ENCODE measurements around the gene KIF6.

The KIF6 gene

DNA sequence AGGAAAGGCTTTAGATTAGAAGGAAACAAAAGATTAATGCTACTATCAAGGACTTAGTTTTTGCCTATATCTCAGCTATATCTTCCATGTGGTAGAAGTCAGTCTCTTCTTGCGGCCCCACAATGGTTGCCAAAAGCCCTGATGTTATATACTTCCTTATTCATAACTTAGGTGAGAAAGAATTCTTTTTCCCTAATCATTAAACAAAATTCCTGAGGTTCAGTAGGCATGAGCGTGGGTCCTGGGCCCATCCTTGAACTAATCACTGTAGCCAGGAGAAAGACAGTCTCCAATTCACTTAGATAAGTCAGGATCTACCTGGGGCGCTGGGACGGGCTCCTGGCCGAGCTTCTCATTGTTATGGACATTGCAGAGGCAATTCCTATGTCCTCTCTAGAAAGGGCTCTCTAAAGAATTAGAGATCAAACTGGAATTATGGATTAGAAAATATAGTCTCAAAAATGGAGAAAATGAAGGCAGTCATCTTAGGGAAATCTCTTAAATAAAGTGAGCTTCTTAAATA lies 134.3 kb downstream of the KIF6 start:
- DNase-seq = no peak

DNA sequence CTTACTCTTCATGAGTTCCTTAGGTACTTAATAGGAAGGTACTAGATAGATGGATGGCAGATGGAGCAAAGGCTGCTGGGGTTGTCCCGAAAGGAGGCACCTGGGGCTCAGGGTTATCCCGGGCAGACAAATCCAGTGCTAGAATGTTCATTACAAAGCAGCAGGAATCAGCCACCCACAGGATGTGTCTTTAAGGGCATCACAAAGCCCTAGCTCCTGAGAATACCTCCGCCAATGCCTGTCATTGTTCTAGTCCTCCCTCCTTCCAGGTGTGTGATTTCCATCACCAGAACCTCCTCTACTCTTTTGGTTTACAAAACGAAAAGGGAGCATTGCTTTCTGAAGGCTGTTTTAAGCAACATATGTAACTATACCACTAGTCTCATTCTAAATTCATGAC lies 138.1 kb downstream of the KIF6 start:
- no peak for DNase-seq

DNA sequence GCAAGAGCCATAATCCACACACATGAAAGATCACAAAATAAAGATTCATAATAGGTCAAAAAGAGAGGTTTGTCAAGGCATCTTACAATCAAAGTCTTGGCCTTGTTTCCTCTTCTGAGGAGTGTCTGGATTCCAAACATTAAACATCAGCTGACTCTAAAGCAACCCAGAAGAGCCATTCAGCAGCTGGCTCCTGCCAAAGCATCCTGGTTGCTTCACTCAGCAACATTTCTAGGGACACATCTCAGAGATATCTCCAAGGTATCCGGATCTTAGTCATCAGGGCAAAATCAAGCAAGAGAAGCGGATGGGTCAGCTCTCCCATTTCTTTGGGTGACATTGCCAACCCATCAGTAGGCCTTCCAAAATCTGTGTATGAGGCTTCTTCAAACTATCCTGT lies 139.6 kb downstream of the KIF6 start:
- DNase-seq = no peak

DNA sequence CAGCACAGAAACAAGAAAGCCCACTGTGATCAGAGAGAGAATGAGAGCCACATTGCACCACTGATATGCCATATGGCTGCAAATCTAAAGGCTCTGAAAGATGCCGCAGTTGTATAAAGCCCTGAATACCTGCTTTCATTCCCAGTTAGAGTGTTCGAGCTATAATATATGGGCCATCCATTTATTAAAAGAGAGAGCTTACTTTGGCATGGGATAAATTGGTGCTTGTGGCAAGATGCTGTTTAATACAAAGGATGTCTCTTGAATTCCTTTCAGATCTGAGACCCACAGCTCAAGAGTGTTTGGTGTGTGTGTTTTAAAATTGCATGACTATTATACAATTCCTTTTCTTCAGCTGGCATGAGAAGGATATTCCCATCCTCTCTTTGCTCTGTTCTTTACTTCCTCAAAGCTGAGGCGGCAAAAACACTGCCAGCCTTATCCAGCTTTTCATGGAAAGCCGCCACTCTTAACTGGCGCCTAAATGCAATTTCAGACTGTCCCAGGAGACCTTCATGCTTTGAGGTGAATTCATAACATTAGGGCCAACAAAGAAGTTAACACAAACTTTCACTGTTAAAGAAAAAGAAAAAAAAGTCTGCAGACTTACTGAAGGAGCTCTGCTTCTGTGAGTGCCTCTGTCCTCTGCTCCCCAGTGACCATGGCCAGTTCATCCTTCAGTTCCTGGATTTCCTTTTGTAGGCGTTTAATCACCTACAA lies 147.6 kb downstream of the KIF6 start:
- DNase-seq = no peak

DNA sequence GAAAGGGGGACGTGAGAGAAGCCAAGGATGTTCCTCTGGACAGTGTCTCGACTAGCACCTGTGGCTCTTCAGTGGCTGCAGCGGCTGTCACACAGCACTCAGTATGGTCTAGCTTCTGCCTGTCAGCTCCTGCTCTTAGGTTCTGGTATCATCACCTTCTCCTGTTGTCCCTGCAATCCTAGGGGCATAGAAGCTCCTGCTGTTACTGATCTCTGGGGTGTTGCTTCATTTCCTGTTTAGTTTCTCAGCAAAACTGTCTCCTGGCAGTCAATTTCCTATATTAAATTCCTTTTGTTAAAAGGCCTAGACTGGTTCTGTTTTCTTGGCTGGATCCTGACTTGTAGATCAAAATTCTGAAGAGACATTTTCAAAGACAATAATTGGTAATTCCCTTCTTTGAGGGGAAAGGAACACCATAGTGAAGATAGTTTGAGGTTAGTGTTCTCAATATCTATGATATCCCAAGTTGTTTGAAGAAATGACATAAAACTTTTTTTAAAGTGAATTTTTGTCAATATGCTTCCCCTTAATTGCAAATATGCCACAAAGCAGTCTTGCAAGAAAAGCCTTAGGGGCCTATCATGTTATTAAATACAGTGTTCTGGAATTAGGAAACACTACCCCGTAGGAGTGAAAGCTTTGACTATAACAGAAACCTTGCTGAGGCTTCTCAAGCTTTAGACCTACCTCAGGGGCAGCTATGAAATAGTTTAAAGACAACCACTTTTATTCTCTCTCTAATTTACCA lies 148.5 kb downstream of the KIF6 start:
- no peak for DNase-seq

DNA sequence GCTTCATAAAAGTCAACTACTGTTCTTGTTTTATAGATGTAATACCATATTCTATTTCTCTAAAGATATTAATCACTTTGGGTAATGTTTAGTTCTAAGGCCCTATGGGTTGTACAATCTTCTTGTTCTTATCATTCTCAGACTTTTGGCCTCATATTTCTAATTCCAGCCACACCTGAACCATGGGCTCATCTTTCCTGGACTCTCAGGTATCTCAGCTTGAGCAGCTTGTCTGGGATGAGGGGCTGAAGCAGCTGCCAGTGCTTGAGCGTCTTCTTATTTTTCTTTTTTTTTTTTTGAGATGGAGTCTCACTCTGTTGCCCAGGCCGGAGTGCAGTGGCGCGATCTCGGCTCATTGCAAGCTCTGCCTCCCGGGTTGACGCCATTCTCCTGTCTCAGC lies 150.2 kb downstream of the KIF6 start:
- DNase-seq = no peak

DNA sequence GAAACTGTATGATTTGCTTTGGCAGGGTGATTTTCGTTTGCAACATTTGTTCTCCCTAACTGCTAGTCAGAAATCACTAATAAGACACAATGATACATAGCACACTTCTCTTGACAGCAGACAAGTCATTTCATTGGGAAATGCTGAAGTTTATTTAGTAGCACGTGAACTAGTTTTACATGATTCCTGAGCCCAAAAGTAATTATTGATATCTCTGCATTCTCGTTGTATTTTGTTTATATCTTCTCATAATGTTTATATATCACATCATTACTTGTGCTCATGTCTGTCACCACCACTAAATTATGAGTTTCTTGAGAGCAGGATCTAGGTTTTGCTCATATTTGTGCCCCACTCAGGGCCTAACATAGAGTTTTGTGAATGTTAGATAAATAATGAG lies 151.7 kb downstream of the KIF6 start:
- DNase-seq = no peak

DNA sequence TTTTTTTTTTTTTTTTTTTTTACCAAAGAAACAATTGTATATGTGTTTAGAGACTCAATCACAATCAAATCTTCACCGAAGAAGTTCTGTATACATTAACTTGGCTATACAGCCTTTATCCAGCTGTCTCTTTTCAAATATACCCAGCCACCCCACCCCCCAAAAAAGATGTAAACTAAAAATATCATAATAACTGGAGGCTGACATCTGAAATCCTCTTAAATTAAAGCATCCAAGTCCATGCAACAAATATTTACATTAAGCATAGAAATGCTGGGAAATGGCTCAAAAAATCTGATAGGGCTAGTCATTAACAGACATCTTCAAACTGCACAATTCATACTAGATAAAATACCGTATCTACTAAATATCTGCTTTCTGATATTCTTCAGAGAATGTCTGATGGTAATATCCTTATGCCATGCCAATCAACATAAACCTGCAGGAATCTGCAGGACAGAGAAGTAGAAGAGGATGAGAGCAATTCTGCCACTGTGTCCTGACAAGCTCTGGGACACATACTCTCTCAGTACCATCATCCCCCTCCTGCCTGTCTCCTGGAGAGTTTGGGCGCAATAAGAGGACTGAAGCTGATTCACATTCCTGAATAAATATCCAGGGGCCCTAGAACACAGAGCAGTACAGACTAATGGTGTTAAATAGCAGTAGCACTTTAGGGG lies 152.4 kb downstream of the KIF6 start:
- DNase-seq = no peak

DNA sequence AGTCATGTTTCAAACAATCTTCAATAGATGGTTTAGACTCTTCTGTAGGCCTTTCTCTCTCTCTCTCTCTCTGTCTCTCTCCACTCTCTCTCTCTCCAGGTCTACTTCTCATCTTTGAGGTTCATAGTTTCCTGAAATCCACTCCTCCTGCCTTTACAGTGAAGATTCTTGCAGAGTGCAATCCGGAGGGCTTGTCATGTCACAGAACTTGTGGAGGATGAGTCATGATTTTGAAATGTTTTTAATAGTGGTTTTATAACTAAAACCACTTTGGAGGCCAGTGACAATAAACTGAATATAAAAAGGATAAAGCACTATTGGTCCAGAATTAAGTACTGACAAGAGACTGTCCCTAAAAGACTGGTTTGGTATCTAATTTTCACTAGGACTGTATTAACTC lies 156.3 kb downstream of the KIF6 start:
- no peak for DNase-seq

DNA sequence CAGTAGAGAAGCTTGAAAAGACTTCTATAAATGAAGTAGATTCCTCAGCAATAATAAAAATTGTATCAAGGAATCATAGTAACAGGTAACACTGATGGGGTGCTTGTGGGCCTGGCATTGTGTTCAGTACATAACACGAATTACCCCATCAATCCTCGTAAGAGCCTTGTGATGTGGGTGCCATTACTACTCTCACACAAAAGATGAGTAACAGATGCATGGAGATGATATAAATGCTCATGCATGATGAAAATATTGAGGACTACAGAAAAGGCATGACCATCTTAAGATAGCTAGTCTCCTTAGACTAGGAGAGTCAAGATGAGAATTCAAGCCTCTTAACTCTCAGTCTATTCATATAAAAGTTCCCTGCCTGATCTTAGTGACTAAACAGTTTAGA lies 158.1 kb downstream of the KIF6 start:
- no peak for DNase-seq

DNA sequence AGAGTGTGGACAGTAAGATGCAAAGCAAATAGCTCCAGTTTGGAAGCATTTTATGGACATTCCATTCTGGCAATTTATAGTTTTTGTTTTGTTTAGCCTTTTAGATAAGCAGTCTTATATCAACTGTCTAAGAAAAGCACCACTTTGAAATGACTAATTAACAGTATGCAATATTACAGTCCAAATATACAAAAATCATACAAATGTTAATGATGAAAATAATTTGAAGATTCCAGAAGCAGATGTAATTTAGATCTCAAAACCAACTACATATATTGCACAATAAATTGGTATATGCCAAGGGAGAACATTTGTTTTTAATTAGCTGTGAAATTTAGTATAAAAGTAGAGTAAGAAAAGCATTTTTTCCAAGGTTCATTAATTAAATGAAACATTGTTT lies 158.8 kb downstream of the KIF6 start:
- no peak for DNase-seq

DNA sequence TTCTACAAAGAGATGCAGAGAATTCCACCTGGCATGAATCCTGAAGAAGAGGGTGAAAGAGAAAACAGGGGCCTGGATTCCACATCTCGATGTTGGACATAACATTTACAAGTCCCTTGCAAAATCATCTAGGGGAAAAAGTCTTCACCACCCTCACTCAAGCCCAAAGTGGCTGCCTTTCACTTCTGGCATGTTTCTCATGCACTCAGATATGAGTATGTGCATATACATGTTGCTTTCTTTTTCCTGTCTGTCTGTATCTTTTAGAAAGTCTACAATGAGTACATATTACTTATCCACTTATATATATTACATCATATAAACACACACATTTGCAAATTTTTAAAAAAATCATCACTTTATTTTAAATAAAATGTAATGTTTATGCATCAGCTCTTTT lies 159.3 kb downstream of the KIF6 start:
- DNase-seq = no peak

DNA sequence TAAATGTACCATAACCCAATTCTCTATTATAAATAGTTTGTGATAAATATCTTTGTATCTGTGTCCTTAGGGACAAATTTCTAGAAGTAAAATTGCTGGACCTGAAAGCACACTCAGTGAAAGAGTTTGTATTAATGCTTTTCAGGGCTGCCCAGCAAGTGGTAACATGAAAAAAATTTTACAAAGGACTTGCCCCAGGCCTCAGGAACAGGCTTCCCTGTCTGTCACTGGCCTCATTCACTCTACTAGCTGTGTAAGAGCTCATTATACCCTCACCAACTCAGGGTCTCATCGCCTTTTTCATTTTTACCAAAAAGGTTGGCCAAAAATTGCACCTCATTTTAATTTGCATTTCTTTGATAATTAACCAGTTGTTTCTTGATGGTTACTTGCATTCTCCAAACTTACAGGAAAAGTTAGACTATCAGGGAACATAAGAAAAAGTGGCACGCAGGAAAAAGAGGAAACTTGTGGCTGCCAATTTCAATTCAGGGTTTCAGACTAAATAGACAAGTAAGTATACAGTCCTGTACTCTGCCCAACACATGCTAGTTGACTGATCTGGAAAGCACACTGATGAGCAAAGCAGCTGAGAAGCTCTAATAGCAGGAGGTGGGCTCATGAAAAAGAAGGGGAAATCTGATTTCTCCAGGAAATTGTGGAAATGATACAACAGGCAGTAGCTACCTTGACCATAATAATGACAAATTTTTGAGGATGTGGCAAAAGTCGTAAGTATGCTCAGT lies 161.5 kb downstream of the KIF6 start:
- DNase-seq = no peak

DNA sequence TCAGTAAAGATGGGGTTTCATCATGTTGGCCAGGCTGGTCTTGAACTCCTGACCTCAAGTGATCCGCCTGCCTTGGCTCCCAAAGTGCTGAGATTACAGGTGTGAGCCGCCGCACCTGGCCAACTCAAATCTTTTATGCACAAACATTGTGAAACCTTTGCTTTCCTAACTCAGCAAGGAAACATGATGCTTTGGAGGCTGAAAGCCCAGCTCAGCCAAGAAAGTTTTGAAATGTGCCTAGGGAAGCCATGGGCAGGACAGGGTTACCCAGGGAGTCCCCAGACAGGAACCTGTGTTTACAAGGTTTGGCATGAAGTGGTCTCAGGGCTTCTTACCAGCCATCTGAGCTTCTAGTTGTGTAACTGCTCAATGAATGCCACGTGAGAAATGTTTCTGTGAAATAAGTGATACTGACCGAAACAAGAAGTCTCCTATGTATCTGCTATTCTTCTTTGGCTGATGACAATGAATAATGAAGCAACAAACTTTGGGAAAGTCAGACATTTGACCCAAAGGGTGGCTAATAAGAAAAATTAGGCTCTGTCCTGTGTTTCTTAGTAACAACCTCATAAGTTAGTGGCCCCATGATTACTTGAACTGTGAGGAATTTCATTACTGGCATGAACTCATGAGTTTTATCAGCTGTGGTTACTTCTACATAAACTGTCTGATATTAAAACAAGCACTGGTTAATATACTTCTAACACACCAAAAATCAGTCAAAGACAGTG lies 163.5 kb downstream of the KIF6 start:
- DNase-seq = no peak

DNA sequence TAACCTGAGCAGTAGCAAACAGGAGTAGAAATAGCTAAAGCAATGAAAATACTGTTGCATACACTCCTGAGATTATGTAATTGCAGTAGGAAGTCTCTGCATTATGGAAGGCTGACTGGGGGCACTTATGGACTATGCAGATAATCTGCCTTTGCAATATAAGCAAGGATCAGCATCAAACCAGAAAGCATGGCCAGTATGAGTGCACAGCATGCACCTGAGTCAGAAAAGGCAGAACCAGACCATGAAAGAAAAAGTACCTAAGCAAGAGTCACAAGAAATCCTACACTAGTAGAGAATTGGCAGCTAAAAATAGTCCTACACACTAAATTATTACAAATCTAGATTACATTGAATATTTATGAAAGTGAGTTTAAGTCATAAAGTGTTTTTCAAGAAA lies 164.3 kb downstream of the KIF6 start:
- no peak for DNase-seq

DNA sequence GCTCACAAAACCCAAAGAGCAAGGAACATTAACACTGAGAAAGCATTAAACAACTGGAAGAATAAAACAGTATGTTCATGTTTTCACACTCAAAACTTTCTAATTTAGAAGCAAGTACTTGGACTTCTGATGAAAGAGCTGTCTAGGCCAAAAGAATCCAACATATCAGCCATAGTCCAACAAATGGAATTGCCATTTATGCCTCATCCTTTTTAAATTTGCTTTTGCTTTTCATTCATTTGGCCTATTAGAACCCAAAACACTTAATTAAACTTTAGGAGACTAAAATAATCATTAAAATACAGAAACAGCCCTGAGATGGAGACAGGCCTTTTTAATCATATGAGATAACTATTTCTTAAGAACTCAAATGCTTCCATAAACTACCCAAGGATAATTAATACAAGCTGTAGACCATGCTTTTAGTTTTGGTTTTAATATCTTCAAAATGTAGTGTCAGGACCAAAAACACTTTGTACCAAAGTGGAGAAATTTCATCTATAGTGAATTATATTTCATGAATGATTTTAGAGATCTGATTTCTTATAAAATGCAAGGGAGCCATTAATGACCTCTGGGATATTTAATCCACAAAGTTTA lies 166.5 kb downstream of the KIF6 start:
- no peak for DNase-seq

DNA sequence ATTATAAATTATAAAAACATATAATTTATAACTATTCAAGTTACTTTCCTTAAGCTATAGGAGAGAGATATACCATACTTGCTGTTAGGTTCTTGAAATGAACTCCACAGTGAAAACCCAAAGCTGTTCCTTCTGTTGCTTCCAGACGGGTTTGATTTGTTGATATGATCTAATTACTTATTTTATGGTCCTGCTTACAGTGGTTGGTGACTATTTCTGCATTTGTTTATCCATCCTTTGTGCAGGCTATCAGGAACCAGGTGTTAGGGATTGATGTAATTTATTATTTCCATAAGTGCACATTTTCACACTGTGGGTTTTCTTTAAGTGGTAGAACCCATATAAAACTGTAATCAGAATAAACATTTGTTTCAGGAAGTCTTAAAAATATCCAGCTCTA lies 167.1 kb downstream of the KIF6 start:
- no peak for DNase-seq

DNA sequence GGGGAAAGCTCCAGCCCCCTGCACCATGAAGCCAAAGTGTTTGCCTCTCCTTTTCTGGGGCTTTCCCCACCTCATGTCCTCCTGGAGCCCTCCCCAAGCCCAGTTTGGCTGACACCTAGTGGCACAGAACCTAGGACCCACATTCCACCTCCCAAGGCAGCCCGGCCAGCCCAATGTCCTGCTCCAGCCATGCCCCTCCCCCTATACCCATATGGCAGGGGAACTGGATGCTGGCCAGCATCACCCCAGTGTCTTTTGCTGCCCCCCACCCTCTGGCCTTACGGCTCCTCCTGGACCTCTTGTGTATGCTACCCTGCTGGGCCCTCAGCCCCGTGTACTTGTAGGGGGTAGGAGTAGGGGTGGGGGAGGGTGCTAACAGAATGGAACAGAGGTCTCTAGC lies 170.1 kb downstream of the KIF6 start:
- DNase-seq = no peak

DNA sequence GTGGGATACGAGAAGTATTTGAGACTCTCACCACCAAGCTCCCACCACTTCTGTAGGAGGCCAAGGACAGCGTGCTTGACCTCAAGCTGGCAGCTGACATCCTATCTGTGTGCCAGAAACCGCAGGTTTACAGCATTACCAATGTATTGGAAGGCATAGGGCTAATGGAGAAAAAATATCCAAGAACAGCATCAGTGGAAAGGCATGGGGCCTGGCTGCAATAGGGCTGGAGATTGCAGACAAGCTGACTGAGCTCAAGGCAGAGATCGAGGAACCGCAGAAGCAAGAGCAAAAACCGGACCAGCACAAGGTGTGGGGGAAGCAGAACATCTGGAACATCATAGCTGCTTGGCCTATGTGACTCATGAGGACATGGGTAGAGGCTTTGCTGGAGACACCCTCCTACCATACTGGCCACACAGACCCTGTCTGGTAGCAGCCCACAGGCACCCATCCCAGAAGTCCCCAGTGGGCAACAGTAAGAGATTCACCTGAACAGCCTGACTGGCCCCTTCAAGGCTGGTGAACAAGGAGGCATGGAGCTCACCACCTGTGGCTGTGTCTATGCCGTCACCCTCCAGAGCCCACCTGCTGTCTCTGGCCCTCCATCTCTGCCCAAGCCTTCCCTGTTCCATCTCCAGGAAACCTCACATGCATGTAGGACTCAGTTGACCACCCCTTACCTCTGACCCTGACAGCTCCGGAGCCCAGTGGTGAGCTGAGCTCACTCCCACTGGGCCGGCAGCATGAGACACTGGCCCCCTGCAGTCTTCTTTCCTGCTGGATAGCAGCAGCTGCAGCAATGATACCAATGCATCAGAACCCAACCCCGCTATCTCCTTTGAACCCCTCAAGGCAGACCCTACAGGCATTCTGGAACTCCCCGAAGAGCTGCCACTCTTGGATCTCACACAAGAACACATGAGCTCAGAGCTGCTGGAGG lies 171.1 kb downstream of the KIF6 start:
- no peak for DNase-seq

DNA sequence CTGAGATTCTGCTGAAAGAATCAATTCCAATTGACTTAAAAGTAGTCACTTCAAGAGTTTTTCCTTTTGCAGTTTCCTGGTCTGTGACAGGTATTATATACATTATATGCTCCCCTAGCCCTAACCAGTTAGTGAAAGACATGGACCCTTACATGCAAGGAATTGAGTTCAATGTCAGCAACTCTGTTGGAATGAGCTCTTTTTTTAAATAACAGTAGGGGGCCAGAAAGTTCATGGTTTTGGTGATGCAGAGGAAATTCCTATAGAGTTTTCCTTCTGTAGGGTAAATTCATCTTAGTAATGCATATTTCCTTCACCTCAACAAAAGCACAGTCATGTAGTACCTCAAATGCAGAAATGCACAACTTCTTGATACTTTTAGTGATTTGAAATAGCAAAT lies 172.2 kb downstream of the KIF6 start:
- no peak for DNase-seq

DNA sequence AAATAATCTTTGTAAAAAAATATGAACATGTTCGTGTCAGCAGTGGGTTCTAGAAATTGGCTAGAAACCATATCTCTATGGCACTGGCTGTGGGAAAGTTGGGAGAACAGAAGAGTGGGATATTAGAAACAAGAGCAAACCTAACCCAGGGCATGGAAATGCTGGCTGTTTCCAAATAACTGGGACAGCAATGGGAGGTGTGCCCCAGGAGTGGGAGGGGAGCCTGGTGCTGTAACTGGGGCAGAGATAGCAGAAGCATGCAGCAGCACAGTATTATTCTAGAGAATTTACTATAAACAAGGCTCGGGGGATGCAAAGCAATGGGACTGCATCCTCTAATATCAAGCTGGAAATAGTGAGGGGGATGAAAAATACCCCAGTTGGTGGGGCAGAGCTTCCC lies 175.0 kb downstream of the KIF6 start:
- no peak for DNase-seq

All from CD4-positive, alpha-beta T cell treated with Interferon gamma for 1 hour (primary cell).